ENCODE results near the gene EIF4EBP2. TPM values are rescaled to one million over a fixed set of nuclear protein-coding genes. Genes with fewer than 3 reads are reported as not detected.

The EIF4EBP2 gene
- total RNA-seq, 1 experiment from 2014 or later: 68.6 TPM

- no peak for DNase-seq
- Histone ChIP-seq H3K36me3 (replicated peaks; ENCODE audit: control insufficient read depth, insufficient read depth, low read length) (no peaks in the 10 kb centered on the region), H3K27me3 (ENCODE audit: control insufficient read depth, insufficient read depth, low read length) (no peaks in the 10 kb centered on the region), H3K4me3 (ENCODE audit: insufficient read depth, low read depth, low read length) (no peak overlapping the region)
These were observed 72.5 kb downstream of the EIF4EBP2 start for GRCh38 chr10:70476249-70477035.

DNA sequence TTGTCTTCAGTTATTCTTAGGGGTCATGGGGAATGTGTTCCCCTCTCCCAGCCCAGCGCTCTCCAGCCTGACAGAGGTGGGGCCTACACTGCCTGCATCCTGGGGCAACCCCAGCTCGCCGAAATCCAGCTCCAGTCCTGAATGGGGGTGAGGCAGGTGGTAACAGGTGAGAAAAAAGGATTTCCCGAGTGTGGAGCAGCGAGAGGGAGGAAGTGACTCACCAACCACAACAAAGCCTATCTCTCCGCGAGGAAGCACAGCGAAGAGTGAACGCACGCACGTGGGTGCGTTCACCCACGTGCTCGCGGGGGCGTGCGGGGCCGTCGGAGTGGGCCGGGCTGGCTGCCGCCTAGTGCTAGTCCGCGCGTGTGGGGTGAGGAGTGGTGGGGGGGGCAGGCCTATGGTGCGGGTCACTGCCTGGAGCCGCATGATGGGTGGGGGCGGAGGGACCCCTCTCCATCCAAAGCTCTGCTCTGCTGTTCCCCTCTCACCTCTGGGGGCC lies 73.8 kb downstream of the EIF4EBP2 start:
- DNase-seq: peak; percentile 74
- no peaks in the 10 kb centered on the region for H3K27me3 ChIP-seq (ENCODE audit: control insufficient read depth, insufficient read depth, low read length)
- peak overlapping the region; percentile 77 for H3K4me3 ChIP-seq (ENCODE audit: insufficient read depth, low read depth, low read length)
- H3K36me3 ChIP-seq (replicated peaks; ENCODE audit: control insufficient read depth, insufficient read depth, low read length): no peaks in the 10 kb centered on the region

Other genes with a start within 250 kb of the EIF4EBP2 start
- 78.0 and 84.1 TPM in 2 replicates for gene SAR1A, start 233.6 kb upstream of the EIF4EBP2 start, total RNA-seq (2014; rRNA removed; shearing (Covaris generic))
- 207 and 232 TPM in 2 replicates for gene PPA1, start 170.7 kb upstream of the EIF4EBP2 start, total RNA-seq (2014; rRNA removed; shearing (Covaris generic))
- not detected in 2 replicates for gene NPFFR1, start 120.1 kb upstream of the EIF4EBP2 start, total RNA-seq (2014; rRNA removed; shearing (Covaris generic))
- gene LRRC20, start 21.5 kb upstream of the EIF4EBP2 start, total RNA-seq (2014; rRNA removed; shearing (Covaris generic)): 26.6 and 27.8 TPM in 2 replicates
- 151 and 252 TPM in 2 replicates for gene NODAL, start 37.5 kb downstream of the EIF4EBP2 start, total RNA-seq (2014; rRNA removed; shearing (Covaris generic))
- 51.9 and 53.2 TPM in 2 replicates for gene PALD1, start 74.6 kb downstream of the EIF4EBP2 start, total RNA-seq (2014; rRNA removed; shearing (Covaris generic))
- not detected in 2 replicates for gene PRF1, start 198.6 kb downstream of the EIF4EBP2 start, total RNA-seq (2014; rRNA removed; shearing (Covaris generic))

Measured in H7 (cell line).